Psoas muscle (tissue), 8 donors: Measurements from ENCODE around the gene DZANK1. TPM values are rescaled to one million over a fixed set of nuclear protein-coding genes. Genes with fewer than 3 reads are reported as not detected.
"Not testable (repeated sequence)": the region's sequence is repeated elsewhere in the genome, so short reads cannot be mapped to it uniquely, and the experiment has no call there.

Experiments used
- ATAC-seq, 4 donors: fragments of 200-7000 bp; cut with Tn5 transposase; one replicate each; pipeline ENCODE4 v1.9.1; 2020; ENCODE audit warnings: moderate library complexity in 3 of 4, mild to moderate bottlenecking in 2 of 4
- DNase-seq, 2 donors: peaks; one replicate each; pipeline ENCODE4 v3.0.0-alpha.2; 2020
- H3K27ac ChIP-seq: fragments of 200-600 bp; one replicate; pipeline ENCODE4 v1.8.0; 2022
- H3K27me3 ChIP-seq, 3 donors: fragments of 200-600 bp in 1 of 3; one replicate each; pipeline versions ENCODE4 v1.6.1 to v1.8.0; 2013 to 2022; ENCODE audit warnings: low read length in 2 of 3, mild to moderate bottlenecking in 2 of 3, moderate library complexity in 1 of 3; ENCODE audit not compliant: insufficient read depth in 3 of 3
- H3K36me3 ChIP-seq, 2 donors: fragments of 200-600 bp in 1 of 2; one replicate each; pipeline versions ENCODE4 v1.6.1 to v1.8.0; 2013 to 2022; ENCODE audit warnings: low read depth in 1 of 2, mild to moderate bottlenecking in 1 of 2, moderate library complexity in 1 of 2; ENCODE audit not compliant: insufficient read depth in 1 of 2
- H3K4me1 ChIP-seq: fragments of 200-600 bp; one replicate; pipeline ENCODE4 v1.8.0; 2022
- H3K4me3 ChIP-seq: fragments of 200-600 bp; one replicate; pipeline ENCODE4 v1.8.0; 2022; ENCODE audit warnings: mild to moderate bottlenecking
- H3K9me3 ChIP-seq: fragments of 200-600 bp; one replicate; pipeline ENCODE4 v1.8.0; 2022
- CTCF ChIP-seq: fragments of 200-600 bp; IDR thresholded peaks from one replicate; pipeline ENCODE4 v1.8.0; 2022; ENCODE audit warnings: antibody characterized with exemption
- WGBS, 3 donors: extraction: QIAGEN DNeasy Blood & Tissue Kit; methylation state at CpG; one replicate each; pipeline versions ENCODE4 v1.1.6 to v1.1.7; 2013; 5-methylcytosine and 5-hydroxymethylcytosine counted together
- intact Hi-C, 2 donors: fragments of 100-400 bp; cut with DNase I; formaldehyde crosslinking; loops; one replicate each; pipeline versions ENCODE4 v1.11.0 to v1.14.2; 2022
- polyA plus RNA-seq, 3 donors: library from polyadenylated mRNA; stranded (reverse); fragments of 200-250 nt; gene quantifications; one replicate each; pipeline ENCODE4 v1.2.3, GENCODE V29; 2013
- total RNA-seq, 4 donors: library from RNA; stranded (reverse); fragmentation: NEBNext Ultra II Directional in 2 of 4; extraction: Animal tissue kit (Norgen Biotek cat#: 25700) in 2 of 4; gene quantifications; one replicate each; pipeline versions ENCODE4 v1.2.1 to v1.2.4, GENCODE V29; 2021 to 2023
- donor health status: healthy with polysubstance abuse.
- donor health status: DM: no; HTN: no; CAD: no; lungs with moderate emphysema.
- donor health status: Bipolar disorder and iron deficiency.
- donor health status: healthy.
- donor health status: DM: yes; HTN: yes; CAD: no.
- donor health status: DM: no; HTN: no; CAD: no.
- donor health status: DM: no; HTN: no; CAD: no.
- donor health status: DM: yes; HTN: yes; CAD: no.

The DZANK1 gene
- total and polyA plus RNA-seq, 7 donors: 0.25 to 0.96 (median 0.47) TPM

GRCh38 chr20:18511571-18511970 is 44.7 kb upstream of the DZANK1 start:
- H3K27ac ChIP-seq: no peak overlapping the region
- TF ChIP-seq CTCF: no peak
- DNase-seq: no peak
- 89 to 93% (median 92%) methylated on average over 1 of the region's 1 CpG for WGBS, 3 donors
- H3K27me3 ChIP-seq: no peaks in the 10 kb centered on the region
- peaks cover 11% of the 10 kb centered on the region for H3K4me1 ChIP-seq
- ATAC-seq: no peak
- intact Hi-C loops: no loop called here
- H3K4me3 ChIP-seq: no peak overlapping the region
- no peaks in the 10 kb centered on the region for H3K9me3 ChIP-seq
- H3K36me3 ChIP-seq: peaks cover 0 to 70% of the 10 kb centered on the region in 2 donors

- no peaks in the 10 kb centered on the region for H3K9me3 ChIP-seq
- H3K27ac ChIP-seq: peak within 1 kb of the TSS; percentile 98
- TF ChIP-seq CTCF: no peak
- H3K4me3 ChIP-seq: peak within 1 kb of the TSS; percentile 95
- DNase-seq: peak; percentile 97
- ATAC-seq: peak; percentile 98 to 99 (median 98)
- H3K27me3 ChIP-seq: no peaks in the 10 kb centered on the region
- peaks cover 0 to 32% of the 10 kb centered on the region in 2 donors for H3K36me3 ChIP-seq
- peaks cover 11% of the 10 kb centered on the region for H3K4me1 ChIP-seq
- 0% methylated on average over 68 to 69 of the region's 69 CpGs for WGBS, 3 donors
- intact Hi-C loops: loop anchor here in 1 of 2 donors (5.0 kb wide), 1 partner anchor 60 kb away; the partner anchor contains the start of gene SMIM26
These were observed 40.7 kb upstream of the DZANK1 start, which contains the start of gene SEC23B for GRCh38 chr20:18507218-18508191. Gene SEC23B, plus strand, starts transcription at chr20:18507940. Its CDS starts 2,896 bp downstream, at chr20:18510836.

GRCh38 chr20:18506744-18507143 is 39.9 kb upstream of the DZANK1 start:
- Histone ChIP-seq H3K9me3 (no peaks in the 10 kb centered on the region), H3K27ac (peak overlapping the region; percentile 98), H3K4me3 (peak overlapping the region; percentile 95), H3K4me1 (peaks cover 11% of the 10 kb centered on the region), H3K36me3 (peaks cover 0 to 25% of the 10 kb centered on the region in 2 donors), H3K27me3 (no peaks in the 10 kb centered on the region)
- no peak for TF ChIP-seq CTCF
- ATAC-seq: peak in 1 of 4 donors; percentile 11
- intact Hi-C loops: loop anchor here in 1 of 2 donors (5.0 kb wide), 1 partner anchor 61 kb away; the partner anchor contains the start of gene SMIM26
- 64 to 68% (median 68%) methylated on average over 8 of the region's 8 CpGs for WGBS, 3 donors
- no peak for DNase-seq

- ATAC-seq (no peak), DNase-seq (peak in 1 of 2 donors; percentile 50)
- H3K36me3 ChIP-seq: peaks cover 0 to 3% of the 10 kb centered on the region in 2 donors
- H3K27me3 ChIP-seq: no peaks in the 10 kb centered on the region
- no peak for TF ChIP-seq CTCF
- H3K27ac ChIP-seq: no peak overlapping the region
- H3K9me3 ChIP-seq: no peaks in the 10 kb centered on the region
- WGBS, 3 donors: 64 to 71% (median 67%) methylated on average over 31 of the region's 31 CpGs
- peaks cover 11% of the 10 kb centered on the region for H3K4me1 ChIP-seq
- intact Hi-C loops: loop anchor here (5.0 kb wide), 2 partner anchors 37 to 63 kb away; partner anchors contain the start of genes DZANK1 (in 2 of the 2), POLR3F (in 2 of the 2) and SMIM26 (in 1 of the 2)
- no peak overlapping the region for H3K4me3 ChIP-seq
These were observed 37.7 kb upstream of the DZANK1 start for GRCh38 chr20:18504479-18505060.

- not testable (repeated sequence) for H3K4me3 ChIP-seq, H3K27ac ChIP-seq, DNase-seq, H3K36me3 ChIP-seq, H3K4me1 ChIP-seq, ATAC-seq, H3K9me3 ChIP-seq, H3K27me3 ChIP-seq
- 62 to 72% (median 63%) methylated on average over 1 of the region's 1 CpG for WGBS, 3 donors
- intact Hi-C loops: loop anchor here (5.0 kb wide), 1 partner anchor 34 kb away; the partner anchor contains the start of genes DZANK1 (in 2 of the 2) and POLR3F (in 2 of the 2)
These were observed 34.8 kb upstream of the DZANK1 start for GRCh38 chr20:18501672-18502071.
